Posterior cingulate gyrus (tissue), 11 donors: Measurements from ENCODE around the gene SND1.

Source experiments
- DNase-seq, 10 donors: peaks; one replicate each; pipeline versions ENCODE4 v3.0.0 to v3.0.0-alpha.2; 2020 to 2021; ENCODE audit warnings: mixed read lengths in 3 of 10
- intact Hi-C: fragments of 100-400 bp; cut with DNase I; formaldehyde crosslinking; loops from one replicate; pipeline ENCODE4 v1.15.1; 2023

The SND1 gene

DNA sequence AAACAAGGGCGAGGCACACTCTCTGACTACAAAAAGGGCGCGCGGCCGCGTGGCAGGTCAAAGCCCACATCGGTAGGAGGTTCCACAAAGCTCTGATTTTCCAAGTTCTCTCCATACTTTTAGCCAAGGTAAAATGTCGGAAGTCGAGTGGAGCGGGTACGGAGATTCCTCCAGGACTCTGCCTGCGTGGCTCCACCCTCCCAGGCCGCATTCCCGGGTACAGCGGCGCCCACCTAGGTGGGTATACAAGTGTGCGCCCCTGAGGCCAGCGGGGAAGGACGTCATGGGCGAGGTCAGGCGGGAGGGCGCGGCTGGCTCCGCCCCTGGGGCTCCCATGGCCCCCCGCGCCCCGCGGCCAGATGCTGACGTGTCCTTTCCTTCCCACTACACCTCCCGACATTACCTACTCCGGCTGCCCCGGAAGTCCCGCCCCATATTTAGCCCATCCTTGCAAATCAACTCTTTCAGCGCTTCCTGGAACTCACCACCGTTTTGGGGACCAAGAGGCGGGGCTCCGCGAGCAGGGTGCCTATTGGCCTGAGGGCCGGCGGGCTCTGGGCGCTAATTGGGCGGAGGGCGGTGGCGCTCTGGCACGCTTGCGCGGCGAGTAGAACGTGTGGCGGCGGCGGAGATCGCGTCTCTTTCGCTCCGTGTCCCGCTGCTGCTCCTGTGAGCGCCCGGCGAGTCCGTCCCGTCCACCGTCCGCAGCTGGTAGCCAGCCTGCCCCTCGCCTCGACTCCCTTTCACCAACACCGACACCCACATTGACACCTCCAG, at the start of gene SND1:
Gene SND1 (plus strand): TSS at position 639 of the 777 bp plus-strand sequence. CDS start 180 bp downstream, outside the sequence.
- intact Hi-C loops = loop anchor here (2.0 kb wide), 2 partner anchors 63 to 259 kb away; partner anchors contain the start of genes ARF5 and ZNF800
- peak; percentile 98 to 100 (median 99) for DNase-seq

DNA sequence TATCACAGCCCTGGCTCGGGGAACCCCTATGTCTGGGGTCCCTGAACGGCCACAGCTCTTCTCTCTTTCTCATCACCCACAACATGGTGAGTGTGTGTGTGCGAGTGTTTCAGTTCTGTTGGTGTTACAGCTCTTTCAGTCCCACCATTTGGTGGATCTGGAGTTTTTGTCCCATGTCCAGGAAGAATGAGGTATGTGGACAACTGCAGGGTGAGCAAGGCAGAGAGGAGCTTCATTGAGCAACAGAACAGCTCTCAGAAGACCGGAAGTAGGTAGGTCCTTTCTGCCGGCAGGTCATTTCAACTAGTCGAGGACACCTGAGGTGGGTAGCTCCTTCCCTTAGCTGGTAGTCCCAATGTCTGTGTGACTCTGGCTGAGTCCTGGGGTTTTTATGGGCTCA, 43.5 kb upstream of the SND1 start:
- DNase-seq = no peak
- intact Hi-C loops = no loop called here

DNA sequence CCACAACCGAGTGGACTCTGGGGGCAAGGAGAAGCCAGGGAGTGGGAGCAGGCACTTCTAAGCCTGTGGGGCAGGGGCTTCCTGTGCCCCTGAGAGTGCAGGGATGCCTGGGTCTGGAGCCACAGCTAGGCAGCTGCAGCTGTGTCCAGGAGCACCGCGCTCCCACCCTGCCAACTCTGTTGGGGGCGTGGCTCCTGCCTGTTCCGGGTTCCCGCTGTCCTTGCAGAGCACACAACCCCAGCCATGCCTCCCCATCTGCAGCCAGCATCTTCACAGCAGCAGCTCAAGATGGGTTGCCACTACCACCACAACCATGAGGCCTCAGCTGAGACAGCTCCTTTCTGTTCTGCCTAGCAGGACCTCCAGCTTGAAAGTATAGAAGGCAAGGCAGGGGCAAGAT, 42.7 kb upstream of the SND1 start:
- intact Hi-C loops = no loop called here
- peak in 1 of 10 donors; percentile 52 for DNase-seq

DNA sequence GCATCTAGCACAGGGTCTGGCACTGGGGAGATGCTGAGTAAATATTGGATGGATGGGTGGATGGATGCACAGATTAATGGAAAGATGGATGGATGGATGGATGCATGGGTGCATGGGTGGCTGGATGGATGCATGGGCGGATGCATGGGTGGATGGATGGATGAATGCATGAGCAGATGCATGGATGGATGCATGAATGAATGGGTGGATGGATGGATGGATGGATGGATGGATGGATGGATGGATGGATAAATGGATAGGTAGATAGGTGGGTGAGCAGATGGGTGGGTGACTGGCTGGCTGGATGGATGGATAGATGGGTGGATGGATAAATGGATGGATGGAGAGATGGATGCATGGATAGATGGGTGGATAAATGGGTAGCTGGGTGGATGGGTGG, 39.7 kb upstream of the SND1 start:
- no peak for DNase-seq
- intact Hi-C loops = no loop called here

DNA sequence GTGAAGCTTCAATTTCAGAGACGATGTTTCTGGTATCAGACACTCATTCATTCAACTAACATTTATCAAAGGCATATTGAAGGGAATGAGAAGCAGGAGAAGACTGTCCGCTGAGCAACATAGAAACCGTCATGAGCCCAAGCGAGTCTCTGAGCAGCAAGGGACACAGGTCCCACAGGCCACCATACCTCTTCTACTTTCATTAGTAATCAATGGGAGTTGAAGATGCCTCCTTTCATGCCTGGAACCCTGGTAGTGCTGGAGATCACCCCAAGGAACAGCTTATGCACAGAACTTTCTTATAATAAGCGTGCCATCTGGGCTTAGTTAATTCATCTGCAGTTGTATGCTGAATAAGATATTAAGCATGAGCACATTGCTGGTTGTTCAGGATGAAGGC, 35.3 kb upstream of the SND1 start:
- no peak for DNase-seq
- intact Hi-C loops = no loop called here

DNA sequence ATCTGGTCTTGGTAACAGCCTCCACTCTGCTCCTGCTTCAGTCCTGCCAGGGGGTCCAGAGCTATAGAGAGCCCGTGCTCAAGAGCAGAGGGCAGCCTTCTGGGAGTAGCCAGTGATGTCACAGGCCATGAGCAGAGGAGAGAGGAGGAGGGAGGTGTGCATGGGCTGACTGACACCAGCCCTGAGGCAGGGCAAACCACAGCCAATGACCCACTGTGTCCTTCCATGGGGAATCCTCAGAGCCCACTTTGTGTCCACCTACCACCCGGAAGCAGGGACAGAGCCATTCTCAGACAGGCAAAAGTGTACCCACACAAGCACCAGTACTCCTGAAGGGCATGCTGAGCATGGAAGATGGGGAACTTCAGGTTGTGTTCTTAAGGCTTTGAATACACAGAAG, 34.0 kb upstream of the SND1 start, which contains the start of gene PAX4:
Gene PAX4 (minus strand): TSS at position 101 of the 400 bp plus-strand sequence. CDS start 2,214 bp downstream, outside the sequence.
- no peak for DNase-seq
- intact Hi-C loops = no loop called here

DNA sequence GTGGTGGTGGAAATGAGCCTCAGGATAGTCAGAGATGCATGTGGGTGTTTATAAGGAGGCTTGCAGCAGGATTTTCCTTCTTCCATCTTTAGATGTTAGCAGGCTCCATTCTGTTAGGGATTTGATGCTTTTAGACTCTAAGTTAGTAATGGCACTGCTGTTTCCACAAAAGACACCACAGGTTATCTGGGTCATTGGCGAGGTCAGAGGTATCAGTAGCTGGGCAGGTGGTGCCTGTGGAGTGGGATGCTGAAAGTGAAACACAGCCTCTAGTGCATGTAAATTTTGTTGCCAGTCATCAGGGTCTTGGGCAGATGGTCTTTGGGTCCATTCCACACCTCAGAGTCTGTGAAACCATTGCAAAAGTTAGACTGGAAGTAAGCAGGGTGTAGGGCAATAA, 33.2 kb upstream of the SND1 start:
- intact Hi-C loops = no loop called here
- DNase-seq = no peak

DNA sequence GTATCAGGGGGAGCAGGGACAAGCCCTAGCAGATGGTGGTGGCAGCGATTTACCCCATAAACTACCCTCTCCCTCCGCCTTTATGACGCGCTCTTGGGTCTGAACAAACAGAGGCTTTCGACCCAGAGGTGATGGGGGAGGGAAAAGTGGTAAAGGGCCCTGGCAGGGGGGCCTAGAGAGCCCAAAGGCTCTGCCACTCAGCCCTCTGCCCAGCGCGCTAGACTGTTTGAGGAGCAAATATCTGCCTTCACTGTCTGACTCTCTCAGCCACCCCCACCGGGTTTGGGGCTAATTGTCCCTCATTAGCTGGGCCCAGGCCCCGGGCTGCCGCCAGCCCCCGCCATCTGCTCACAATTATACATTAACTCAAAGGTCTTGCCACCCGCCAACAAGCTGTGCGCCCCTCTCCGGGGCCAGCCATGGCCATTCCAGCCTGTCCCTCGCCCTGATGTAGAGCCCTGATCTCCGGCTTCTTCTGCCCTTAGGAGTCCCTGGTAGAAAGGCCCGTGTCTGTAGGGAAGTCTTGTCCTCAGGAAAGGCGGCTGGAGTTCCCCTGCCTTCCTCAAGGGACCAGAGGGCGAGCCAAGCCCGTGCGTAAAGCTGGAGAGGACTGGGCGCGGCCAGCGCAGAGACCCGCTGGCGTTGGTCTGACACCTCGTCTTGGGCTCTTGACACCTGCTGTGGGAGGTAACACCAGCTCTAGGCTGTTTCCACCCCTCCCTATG, 32.2 kb upstream of the SND1 start:
- peak in 1 of 10 donors; percentile 66 for DNase-seq
- intact Hi-C loops = no loop called here

DNA sequence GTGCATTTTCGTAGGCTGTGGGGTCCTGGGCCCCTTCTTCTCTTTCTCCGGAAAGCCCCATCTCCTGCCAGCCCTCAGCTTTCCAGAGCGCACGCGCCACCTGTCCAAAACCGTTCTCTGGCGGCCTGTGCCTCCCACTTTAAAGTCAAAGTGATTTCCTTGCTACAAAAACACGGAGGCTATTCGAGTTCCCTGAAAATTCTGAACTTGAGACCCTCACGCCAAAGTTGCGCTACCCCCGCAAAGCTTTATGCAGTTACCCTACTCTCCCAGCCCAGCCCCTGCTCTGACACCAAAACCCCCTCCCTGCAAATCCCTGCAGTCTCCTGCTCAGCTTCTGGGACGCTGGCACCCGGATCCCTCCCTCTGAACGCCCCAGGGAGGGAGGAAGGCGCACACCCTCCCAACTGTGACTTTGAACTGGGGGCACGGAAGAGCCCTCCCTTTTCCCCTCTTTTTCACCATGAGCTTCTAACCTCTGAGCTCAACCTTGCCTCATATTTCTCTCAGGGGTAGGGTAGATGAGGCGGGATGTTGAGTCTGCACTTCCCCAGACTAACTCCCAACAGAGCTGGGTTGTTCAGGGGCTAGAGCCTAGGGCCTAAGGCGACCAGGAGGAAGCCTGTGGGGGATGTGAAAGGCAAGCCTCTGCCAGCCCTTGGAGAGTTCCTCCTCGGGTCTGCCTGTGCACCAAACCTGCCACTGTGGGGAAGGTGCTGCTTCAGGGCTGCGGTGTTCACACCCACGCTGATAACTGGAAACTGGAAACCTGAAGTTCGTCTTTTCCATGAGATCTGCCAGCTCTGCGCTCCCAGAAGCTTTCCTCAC, 31.4 kb upstream of the SND1 start:
- intact Hi-C loops = no loop called here
- DNase-seq = peak in 2 of 10 donors; percentile 9 to 75

DNA sequence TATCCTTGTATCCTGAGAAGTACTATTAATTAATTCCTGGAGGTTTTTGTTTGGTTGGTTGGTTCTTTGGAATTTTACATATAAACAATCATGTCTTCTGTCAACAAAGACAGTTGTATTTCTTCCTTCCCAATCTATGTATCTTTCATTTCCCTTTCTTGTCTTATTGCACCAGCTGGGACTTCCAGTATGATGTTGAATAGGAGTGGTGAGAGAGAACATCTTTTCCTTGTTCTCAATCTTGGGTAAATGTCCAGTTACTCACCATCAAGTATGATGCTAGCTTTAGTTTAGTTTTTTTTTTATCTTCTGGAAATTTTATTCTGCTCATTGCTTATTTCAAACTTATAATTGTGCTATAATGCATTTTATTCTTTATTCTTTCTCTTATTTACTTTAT, 26.7 kb upstream of the SND1 start:
- intact Hi-C loops = no loop called here
- DNase-seq = no peak

DNA sequence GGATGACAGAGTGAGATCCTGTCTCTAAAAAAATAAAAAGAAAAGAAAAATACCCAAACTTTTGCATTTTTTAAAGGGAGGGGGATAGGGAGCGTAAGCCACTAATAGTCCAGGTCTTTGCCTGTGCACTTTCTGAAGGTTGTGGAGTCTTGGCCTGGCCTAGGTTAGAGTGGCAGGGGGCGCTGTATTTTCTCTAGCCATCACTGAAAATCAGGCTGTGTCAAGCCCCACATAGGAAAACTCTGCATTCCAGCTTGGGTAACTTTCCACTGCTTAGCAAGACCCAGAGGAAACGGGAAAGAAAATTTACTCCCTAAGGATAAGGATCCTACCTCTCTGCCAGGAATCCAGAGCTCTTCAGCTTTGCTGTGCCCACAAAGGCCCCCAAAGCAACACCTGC, 23.5 kb upstream of the SND1 start:
- DNase-seq = no peak
- intact Hi-C loops = no loop called here

DNA sequence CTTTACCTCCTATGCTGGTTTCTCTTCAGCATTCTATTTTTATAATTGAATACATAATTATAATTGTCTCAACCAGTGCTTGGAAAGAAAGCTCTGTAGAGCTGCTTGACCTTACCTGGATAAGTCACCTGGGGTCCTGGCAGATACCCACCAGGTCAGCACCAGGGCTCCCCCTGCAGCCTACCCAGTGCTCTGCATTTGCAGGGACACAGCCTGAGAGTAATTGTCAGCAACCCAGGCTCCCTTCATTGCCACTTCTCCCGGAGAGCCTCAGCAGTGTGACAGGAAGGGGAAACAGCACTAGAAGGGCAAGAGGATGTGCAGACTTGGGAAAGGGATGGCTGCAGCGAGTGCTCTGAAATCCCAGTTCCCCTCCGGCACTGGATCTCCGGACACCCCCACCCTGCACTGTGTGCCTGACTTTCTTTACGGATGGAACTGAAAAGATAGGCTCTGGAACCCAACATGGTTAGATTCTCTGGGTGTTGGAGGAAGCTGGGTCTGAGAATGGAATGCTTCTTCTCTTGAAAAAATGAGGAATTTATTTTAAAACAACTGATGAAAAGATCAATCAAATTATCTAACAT, 22.6 kb upstream of the SND1 start:
- intact Hi-C loops = no loop called here
- no peak for DNase-seq

DNA sequence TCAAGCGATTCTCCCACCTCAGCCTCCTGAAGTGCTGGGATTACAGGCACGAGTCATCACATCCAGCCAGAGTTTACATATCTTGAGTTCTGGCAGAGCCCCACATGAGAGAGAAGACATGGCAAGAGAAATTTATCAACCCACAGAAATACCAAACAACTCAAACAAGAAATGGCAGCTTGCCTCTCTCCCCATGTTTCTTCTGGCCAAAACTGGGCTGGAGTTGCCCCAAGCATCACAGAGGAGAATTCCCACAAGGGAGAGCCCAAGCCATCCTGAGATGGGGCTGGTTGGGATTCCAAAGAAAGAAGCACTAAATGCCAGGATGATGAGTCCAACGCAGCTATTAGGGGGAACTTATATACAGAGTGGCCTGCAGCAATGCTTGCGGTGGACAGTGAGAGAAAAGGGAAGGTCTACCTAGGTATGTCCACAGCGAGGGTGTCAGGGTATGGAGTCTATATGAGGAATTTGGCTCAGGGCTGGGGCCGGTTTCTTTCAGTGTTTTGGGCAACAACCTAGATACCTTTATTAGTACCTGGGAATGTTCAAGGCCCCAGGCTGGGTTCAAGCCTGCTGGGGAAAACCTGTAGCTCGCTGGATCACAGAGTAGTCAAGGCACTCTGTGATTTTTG, 19.6 kb upstream of the SND1 start:
- intact Hi-C loops = no loop called here
- DNase-seq = no peak

DNA sequence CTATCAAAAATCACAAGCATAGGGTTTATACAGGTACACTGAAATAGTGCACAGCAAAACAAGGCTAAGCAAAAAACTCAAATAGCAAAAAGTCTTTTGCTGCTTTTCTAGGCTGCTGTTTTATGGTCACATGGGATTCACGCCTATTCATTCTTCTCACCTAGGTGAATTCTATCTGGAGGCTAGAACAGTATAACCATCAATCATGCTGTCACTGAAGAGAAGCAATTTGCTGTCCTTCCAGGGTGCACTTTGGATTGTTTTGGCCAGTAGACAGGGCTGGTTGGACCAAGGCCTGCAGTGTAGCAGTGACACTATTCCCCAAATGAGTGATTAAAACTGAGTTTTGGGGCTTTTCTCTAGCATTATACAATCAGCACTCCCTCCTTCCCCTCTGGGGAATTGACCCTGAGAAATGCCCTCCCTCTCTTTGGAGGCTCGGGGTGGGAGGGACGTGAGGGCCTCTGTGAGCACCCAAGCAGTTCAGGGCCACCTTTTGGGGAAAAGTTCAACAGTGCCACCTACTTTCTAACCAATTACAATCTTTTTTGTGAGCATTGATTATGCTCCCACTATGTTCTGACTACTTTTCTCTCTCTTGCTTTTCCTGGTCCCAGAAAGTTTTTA, 16.2 kb upstream of the SND1 start:
- DNase-seq = no peak
- intact Hi-C loops = no loop called here

DNA sequence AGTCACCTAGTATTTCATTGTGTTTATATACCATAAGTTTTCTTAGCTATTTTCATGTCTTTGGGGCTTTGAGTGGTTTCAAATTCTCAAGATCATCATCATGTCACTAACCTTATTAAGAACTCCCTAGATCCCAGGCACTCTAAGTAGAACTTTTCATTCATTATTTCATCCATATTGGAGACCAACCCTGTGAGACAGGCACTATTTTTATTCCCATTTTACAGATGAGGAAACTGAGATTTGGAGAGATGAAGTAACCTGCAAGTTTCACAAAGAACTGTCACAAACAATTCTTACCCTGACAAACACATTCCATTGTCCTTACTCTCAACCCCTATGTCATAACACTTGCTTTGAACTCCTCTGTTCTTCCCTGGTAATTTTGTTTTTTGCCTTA, 13.8 kb upstream of the SND1 start:
- DNase-seq = no peak
- intact Hi-C loops = no loop called here

DNA sequence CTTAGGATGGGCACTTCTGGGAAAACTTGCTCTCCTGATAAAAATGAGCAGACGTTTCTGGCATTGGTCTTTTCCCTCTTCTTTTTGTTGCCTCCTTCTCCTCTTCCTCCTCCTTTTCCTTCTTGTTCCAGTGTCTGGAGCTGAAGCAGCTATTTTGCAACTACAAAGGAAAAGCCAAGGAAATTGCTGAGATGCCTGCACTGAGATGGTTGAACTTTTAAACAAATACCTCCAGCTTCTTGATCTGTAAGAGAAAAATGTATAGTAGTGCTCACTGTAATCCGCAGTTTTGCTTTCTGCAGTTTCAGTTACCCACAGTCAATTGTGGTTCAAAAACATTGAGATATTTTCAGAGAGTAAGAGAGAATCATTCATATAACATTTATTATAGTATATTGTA, 7.5 kb upstream of the SND1 start:
- intact Hi-C loops = no loop called here
- no peak for DNase-seq

DNA sequence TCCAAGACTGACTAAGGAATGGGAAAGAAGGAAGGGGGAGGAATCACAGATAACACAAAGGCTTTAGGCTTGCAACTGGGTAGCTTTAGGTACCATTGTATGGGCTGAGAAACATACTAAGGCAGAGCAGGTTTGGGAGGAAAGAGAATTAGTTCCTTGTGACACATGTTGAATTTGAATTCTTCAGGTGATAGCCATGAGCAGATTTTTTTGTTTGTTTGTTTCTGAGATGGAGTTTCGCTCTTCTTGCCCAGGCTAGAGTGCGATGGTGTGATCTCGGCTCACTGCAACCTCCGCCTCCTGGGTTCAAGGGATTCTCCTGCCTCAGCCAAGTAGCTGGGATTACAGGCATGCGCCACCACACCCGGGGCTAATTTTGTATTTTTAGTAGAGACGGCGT, 4.4 kb upstream of the SND1 start:
- intact Hi-C loops = no loop called here
- DNase-seq = no peak

DNA sequence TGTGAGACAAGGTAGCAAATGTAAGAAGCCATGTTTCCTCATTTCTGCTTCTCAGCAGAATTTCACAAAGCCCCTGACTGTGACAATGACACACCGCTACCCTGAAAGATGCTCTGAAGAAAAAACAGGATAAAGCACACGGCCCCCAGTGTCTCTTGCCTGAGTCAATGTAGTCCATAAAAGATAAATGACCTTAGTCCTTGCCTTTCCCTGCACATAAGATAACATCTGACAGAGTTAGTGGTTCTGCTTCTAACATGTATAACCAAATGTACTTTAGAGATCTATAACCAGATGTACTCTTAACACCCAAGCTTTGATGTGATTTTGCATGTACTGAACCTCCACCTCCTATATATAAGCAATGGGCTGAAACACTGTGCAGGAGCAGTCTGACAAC, 3.0 kb upstream of the SND1 start:
- DNase-seq = no peak

DNA sequence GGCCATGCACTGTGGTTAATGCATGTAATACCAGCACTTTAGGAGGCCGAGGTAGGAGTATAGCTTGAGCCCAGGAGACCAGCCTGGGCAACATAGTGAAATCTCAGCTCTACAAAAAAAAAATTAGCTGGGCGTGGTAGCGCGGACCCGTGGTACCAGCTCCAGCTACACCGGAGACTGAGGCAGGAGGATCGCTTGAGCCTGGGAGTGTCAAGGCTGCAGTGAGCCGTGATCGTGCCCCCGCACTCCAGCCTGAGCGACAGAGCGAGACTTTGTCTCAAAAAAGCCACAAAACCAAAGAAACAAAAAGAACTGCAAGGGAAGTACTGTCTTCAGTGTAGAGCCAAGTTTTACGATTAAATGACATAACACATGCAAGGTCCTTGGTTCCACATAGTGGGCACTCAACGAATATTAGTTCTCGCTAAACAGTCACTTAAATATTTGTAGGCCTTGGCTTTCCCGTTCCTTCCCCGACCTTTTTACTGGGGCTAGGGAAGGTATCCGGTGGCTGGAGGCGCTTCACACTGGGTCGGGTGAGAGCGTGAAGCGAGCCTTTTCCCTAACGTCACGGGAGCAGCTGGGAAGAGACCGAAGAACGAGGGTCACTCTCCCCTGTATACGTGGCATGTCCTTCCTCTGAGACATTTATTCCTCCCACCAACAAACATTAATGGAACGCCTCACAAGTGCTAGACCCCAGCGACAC, 993 bp upstream of the SND1 start:
- DNase-seq = peak in 2 of 10 donors; percentile 4 to 70
- intact Hi-C loops = loop anchor here (2.0 kb wide), 1 partner anchor 62 kb away; the partner anchor contains the start of gene ARF5

More for the DNA sequence above, 3.0 kb upstream of the SND1 start:
- intact Hi-C loops = no loop called here
